ENCODE results near the gene HIF3A. TPM values are rescaled to one million over a fixed set of nuclear protein-coding genes. Genes with fewer than 3 reads are reported as not detected.

HIF3A gene
- total and polyA plus RNA-seq, 2 experiments from 2014 or later = 122 to 163 TPM

DNA sequence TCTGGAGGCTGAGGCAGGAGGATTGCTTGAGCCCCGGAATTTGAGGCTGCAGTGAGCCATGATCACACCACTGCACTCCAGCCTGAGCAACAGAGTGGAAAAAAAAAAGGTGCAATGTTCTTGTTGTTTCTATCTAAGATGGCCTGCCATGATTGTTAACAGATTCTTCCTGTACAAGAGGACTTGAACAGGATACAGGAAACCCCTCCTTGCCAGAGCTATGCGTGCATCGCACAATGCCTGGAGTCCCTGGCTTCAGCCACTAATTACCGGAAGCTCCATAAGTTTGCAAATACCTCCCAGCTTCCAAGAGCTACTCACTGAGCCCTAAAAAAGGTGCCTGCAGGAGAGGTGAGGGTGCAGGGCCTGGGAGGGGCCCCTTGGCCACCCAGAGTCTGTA, 13.1 kb upstream of the HIF3A start:
- TF ChIP-seq, protein P1, sequence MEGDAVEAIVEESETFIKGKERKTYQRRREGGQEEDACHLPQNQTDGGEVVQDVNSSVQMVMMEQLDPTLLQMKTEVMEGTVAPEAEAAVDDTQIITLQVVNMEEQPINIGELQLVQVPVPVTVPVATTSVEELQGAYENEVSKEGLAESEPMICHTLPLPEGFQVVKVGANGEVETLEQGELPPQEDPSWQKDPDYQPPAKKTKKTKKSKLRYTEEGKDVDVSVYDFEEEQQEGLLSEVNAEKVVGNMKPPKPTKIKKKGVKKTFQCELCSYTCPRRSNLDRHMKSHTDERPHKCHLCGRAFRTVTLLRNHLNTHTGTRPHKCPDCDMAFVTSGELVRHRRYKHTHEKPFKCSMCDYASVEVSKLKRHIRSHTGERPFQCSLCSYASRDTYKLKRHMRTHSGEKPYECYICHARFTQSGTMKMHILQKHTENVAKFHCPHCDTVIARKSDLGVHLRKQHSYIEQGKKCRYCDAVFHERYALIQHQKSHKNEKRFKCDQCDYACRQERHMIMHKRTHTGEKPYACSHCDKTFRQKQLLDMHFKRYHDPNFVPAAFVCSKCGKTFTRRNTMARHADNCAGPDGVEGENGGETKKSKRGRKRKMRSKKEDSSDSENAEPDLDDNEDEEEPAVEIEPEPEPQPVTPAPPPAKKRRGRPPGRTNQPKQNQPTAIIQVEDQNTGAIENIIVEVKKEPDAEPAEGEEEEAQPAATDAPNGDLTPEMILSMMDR (IDR thresholded peaks at IDR 0.05; ENCODE audit: low read depth, low read length) = no peak
- Histone ChIP-seq H3K27me3 (no peaks in the 10 kb centered on the region), H3K4me3 (no peak overlapping the region), H3K36me3 (no peaks in the 10 kb centered on the region), H3K4me1 (ENCODE audit: low read depth) (no peaks in the 10 kb centered on the region), H3K27ac (no peak overlapping the region), H3K9me3 (ENCODE audit: low read depth) (no peaks in the 10 kb centered on the region)
- DNase-seq (ENCODE audit: low read depth in 1 of 2, low spot score in 1 of 2) = peak in 1 of 2 donors; percentile 64

DNA sequence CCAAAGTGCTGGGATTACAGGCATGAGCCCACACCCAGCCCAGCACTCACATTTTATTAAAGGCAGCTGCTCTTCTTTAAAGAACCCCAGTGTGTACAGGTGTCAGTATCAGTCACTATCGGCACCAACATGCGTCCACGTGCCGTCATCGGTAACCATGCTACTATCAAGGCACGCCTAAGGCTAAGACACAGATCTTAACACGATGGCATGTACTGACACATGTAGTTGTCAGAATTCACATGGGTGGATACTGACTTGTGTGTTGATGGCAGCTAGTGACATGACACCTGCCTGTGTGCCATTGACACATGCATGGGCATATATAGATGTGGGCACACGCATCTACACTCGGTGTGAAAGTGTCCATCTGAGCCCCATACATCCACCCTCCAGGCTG, 12.2 kb upstream of the HIF3A start:
- no peaks in the 10 kb centered on the region for H3K9me3 ChIP-seq (ENCODE audit: low read depth)
- no peaks in the 10 kb centered on the region for H3K4me1 ChIP-seq (ENCODE audit: low read depth)
- H3K4me3 ChIP-seq = no peak overlapping the region
- H3K27me3 ChIP-seq = no peaks in the 10 kb centered on the region
- no peak for DNase-seq (ENCODE audit: low read depth in 1 of 2, low spot score in 1 of 2)
- no peaks in the 10 kb centered on the region for H3K36me3 ChIP-seq
- TF ChIP-seq, protein P1 (IDR thresholded peaks at IDR 0.05; ENCODE audit: low read depth, low read length) = no peak
- no peak overlapping the region for H3K27ac ChIP-seq

DNA sequence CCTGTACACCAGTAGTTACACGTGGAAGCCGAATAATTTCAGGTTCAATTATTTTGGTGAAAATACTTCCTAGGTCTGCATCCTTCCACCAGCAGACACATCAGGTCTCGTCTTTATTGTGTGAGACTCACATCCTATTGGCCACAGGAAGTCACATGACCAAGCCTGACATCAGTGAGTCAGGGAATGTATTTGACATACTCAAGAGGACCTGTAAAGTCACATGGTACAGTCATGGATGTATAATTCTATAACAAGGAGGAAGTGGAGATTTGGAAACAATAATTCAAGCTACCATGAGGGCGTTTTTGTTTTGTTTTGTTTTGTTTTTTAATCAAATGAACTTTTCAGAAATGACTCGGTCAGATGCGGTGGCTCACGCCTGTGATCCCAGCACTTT, 9.3 kb upstream of the HIF3A start:
- H3K27ac ChIP-seq = no peak overlapping the region
- DNase-seq (ENCODE audit: low read depth in 1 of 2, low spot score in 1 of 2) = peak in 1 of 2 donors; percentile 36
- H3K9me3 ChIP-seq (ENCODE audit: low read depth) = no peaks in the 10 kb centered on the region
- no peaks in the 10 kb centered on the region for H3K4me1 ChIP-seq (ENCODE audit: low read depth)
- no peaks in the 10 kb centered on the region for H3K27me3 ChIP-seq
- no peaks in the 10 kb centered on the region for H3K36me3 ChIP-seq
- TF ChIP-seq, protein P1 (IDR thresholded peaks at IDR 0.05; ENCODE audit: low read depth, low read length) = no peak
- no peak overlapping the region for H3K4me3 ChIP-seq

DNA sequence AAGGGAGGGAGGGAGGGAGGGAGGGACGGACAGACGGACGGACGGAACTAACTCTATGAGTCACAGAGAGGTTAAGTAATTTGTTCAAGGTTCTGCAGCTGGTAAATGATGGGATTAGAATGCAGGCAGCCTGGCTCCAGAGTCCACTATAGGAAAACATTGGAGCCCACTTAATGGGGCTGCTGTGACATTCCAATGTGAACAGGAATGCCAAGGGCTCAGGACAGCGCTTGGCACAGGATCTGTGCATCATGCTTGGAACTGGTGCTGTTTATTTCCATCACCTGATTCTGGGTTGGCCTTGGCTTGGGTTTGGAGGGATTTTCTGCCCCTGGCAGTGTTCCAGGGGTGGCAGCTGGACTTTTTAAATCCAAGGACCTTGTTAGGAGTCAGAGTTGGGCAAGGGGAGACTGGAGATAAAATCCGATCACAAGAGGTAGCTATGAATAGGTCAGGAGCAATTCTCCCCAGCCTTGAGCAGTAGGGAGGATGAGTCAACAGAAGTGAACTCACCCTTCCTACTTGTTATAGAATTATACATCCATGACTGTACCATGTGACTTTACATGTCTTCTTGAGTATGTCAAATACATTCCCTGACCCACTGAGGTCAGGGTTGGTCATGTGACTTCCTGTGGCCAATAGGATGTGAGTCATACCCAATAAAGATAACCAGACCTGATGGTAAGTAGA, 7.8 kb upstream of the HIF3A start:
- Histone ChIP-seq H3K27me3 (no peaks in the 10 kb centered on the region), H3K27ac (no peak overlapping the region), H3K4me3 (no peak overlapping the region), H3K36me3 (no peaks in the 10 kb centered on the region), H3K9me3 (ENCODE audit: low read depth) (no peaks in the 10 kb centered on the region), H3K4me1 (ENCODE audit: low read depth) (no peaks in the 10 kb centered on the region)
- TF ChIP-seq, protein P1 (IDR thresholded peaks at IDR 0.05; ENCODE audit: low read depth, low read length) = no peak
- peak; percentile 34 to 94 for DNase-seq (ENCODE audit: low read depth in 1 of 2, low spot score in 1 of 2)

DNA sequence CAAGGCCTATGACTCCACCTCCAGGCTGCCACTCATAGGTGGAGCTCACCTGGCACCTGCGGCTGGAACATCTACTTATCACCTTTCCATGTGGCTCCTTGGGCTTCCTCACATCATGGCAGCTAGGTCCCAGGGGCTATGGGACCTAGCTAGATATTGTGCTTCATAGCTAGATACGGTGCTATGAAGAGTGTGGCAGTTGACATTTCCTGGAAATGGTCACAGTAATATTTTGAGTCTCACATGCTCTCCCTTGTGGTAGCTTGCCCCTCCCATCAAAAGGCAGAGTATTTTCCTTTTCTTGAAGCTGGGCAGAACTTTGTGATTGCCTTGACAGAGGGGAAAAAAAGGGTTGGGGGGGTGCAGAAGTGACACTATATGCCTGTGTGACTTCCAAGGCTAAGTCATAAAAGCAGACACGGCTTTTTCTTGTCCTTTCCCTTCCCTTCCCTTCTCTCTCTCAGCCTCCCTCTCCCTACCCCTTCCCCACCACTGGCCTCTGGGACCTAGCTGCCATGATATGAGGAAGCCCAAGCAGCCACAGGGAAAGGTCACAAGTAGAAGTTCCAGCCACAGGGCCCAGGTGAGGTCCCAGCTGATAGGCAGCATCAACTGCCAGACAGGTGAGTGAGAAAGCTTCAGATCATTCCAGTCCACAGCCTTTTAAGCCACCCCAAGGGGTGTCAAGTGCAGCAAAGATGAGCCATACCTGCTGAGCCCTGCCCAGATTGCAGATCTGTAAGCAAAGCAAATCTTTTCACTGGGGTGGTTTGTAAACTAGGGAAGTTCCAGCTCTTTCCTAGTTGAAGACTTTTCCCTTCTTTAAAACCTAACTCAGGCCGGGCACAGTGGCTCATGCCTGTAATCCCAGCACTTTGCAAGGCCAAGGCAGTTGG, 6.9 kb upstream of the HIF3A start:
- Histone ChIP-seq H3K27ac (no peak overlapping the region), H3K36me3 (no peaks in the 10 kb centered on the region), H3K4me3 (no peak overlapping the region), H3K4me1 (ENCODE audit: low read depth) (no peaks in the 10 kb centered on the region), H3K9me3 (ENCODE audit: low read depth) (no peaks in the 10 kb centered on the region), H3K27me3 (no peaks in the 10 kb centered on the region)
- TF ChIP-seq, protein P1 (IDR thresholded peaks at IDR 0.05; ENCODE audit: low read depth, low read length) = no peak
- no peak for DNase-seq (ENCODE audit: low read depth in 1 of 2, low spot score in 1 of 2)

Measured in cardiac muscle cell (in vitro differentiated cells and primary cell).